Fibroblast of mammary gland (primary cell): ENCODE measurements around the gene LSM8.
A peak's percentile ranks its signal among the peaks of the same experiment; 100 is the strongest.

Experiments used
- DNase-seq: peaks from one replicate; pipeline ENCODE4 v3.0.0-alpha.2; 2010; ENCODE audit warnings: low read depth
- H3K4me3 ChIP-seq: 2 replicates; pipeline ENCODE4 v1.5.1; 2011; ENCODE audit warnings: low read depth, mild to moderate bottlenecking, low read length, moderate library complexity; ENCODE audit not compliant: control insufficient read depth
- TF ChIP-seq, protein P1 (sequence below): conservative IDR thresholded peaks from 2 replicates; pipeline ENCODE4 v1.5.1; 2011; ENCODE audit warnings: low read depth, low read length, inconsistent platforms; ENCODE audit not compliant: control insufficient read depth, insufficient read depth

The LSM8 gene

GRCh38 chr7:118182593-118183427 lies 1.2 kb upstream of the LSM8 start:
- TF ChIP-seq, protein P1, sequence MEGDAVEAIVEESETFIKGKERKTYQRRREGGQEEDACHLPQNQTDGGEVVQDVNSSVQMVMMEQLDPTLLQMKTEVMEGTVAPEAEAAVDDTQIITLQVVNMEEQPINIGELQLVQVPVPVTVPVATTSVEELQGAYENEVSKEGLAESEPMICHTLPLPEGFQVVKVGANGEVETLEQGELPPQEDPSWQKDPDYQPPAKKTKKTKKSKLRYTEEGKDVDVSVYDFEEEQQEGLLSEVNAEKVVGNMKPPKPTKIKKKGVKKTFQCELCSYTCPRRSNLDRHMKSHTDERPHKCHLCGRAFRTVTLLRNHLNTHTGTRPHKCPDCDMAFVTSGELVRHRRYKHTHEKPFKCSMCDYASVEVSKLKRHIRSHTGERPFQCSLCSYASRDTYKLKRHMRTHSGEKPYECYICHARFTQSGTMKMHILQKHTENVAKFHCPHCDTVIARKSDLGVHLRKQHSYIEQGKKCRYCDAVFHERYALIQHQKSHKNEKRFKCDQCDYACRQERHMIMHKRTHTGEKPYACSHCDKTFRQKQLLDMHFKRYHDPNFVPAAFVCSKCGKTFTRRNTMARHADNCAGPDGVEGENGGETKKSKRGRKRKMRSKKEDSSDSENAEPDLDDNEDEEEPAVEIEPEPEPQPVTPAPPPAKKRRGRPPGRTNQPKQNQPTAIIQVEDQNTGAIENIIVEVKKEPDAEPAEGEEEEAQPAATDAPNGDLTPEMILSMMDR, result no peak
- peak; percentile 16 for DNase-seq
- peak overlapping the region; percentile 79 for H3K4me3 ChIP-seq

- no peak for DNase-seq
- TF ChIP-seq, protein P1, result no peak
- peak overlapping the region; percentile 79 for H3K4me3 ChIP-seq
These were observed 557 bp upstream of the LSM8 start for GRCh38 chr7:118183428-118183785.

- H3K4me3 ChIP-seq, result peak overlapping the region; percentile 79
- peak; percentile 6 for DNase-seq
- TF ChIP-seq, protein P1, result no peak
These were observed 589 bp downstream of the LSM8 start for GRCh38 chr7:118184565-118184940.

GRCh38 chr7:118185163-118185860 lies 1.3 kb downstream of the LSM8 start:
- peak; percentile 45 for DNase-seq
- TF ChIP-seq, protein P1, result no peak
- H3K4me3 ChIP-seq, result peak overlapping the region; percentile 79

GRCh38 chr7:118186501-118186900 lies 2.5 kb downstream of the LSM8 start:
- TF ChIP-seq, protein P1, result no peak
- DNase-seq, result peak; percentile 33
- H3K4me3 ChIP-seq, result no peak overlapping the region

DNA sequence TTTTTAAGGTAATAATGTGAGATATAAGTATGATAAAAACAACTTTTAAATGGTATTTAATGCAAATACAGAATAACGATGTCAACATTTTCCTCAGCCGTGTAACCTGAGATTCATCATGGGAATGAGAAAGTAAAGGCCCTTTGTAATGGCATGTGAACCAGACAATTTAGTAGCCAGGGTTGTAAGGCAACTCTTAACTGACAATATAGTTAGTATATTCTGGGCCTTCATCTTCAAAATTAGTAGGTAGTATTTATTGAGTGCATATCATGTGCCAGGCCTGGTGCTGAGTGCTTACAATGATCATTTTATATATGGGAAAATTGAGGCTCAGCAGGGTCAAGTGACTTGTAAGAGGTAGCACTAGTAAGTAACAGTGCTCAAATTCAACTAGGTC lies 10.6 kb downstream of the LSM8 start:
- TF ChIP-seq, protein P1, result no peak
- DNase-seq, result no peak
- H3K4me3 ChIP-seq, result no peak overlapping the region
